ENCODE data around the gene CXCL10. TPM values are rescaled to one million over a fixed set of nuclear protein-coding genes. Genes with fewer than 3 reads are reported as not detected.
"Not testable (repeated sequence)": the region's sequence is repeated elsewhere in the genome, so short reads cannot be mapped to it uniquely, and the experiment has no call there.

Gene CXCL10
- total RNA-seq, 4 donors from 2014 or later = 0.50 TPM; not detected in 3

- H3K36me3 ChIP-seq = no peaks in the 10 kb centered on the region
- 55% methylated on average over 2 of the region's 2 CpGs for WGBS
- H3K4me3 ChIP-seq = no peak overlapping the region
- no peak for TF ChIP-seq EP300 (IDR thresholded peaks at IDR 0.05)
- TF ChIP-seq POLR2A (IDR thresholded peaks at IDR 0.05; ENCODE audit: low read depth) = no peak
- TF ChIP-seq CTCF (IDR thresholded peaks at IDR 0.05) = no peak
- no peak for TF ChIP-seq POLR2AphosphoS5 (IDR thresholded peaks at IDR 0.05)
- no peaks in the 10 kb centered on the region for H3K9me3 ChIP-seq
- intact Hi-C loops (cut with DNase I) = no loop called here
- no peak for DNase-seq (ENCODE audit: extremely low spot score)
- no peak overlapping the region for H3K27ac ChIP-seq (replicated peaks in 1 of 4)
- H3K4me1 ChIP-seq = no peaks in the 10 kb centered on the region
- H3K27me3 ChIP-seq = peaks cover 0 to 15% (median 4%) of the 10 kb centered on the region in 4 donors
Observed at GRCh38 chr4:76055421-76055820, 32.1 kb upstream of the CXCL10 start.

- no peaks in the 10 kb centered on the region for H3K36me3 ChIP-seq
- 83% methylated on average over 2 of the region's 2 CpGs for WGBS
- no peak for DNase-seq (ENCODE audit: extremely low spot score)
- intact Hi-C loops (cut with DNase I) = no loop called here
- H3K4me3 ChIP-seq = no peak overlapping the region
- no peaks in the 10 kb centered on the region for H3K4me1 ChIP-seq
- TF ChIP-seq CTCF (IDR thresholded peaks at IDR 0.05) (no peak), EP300 (IDR thresholded peaks at IDR 0.05) (no peak), POLR2AphosphoS5 (IDR thresholded peaks at IDR 0.05) (no peak), POLR2A (IDR thresholded peaks at IDR 0.05; ENCODE audit: low read depth) (no peak)
- peaks cover 0 to 15% (median 4%) of the 10 kb centered on the region in 4 donors for H3K27me3 ChIP-seq
- H3K27ac ChIP-seq (replicated peaks in 1 of 4) = no peak overlapping the region
- no peaks in the 10 kb centered on the region for H3K9me3 ChIP-seq
Observed at GRCh38 chr4:76055016-76055415, 31.7 kb upstream of the CXCL10 start.

- no peak overlapping the region for H3K4me3 ChIP-seq
- intact Hi-C loops (cut with DNase I) = no loop called here
- no peak overlapping the region for H3K27ac ChIP-seq (replicated peaks in 1 of 4)
- 29% methylated on average over 4 of the region's 4 CpGs for WGBS
- H3K36me3 ChIP-seq = no peaks in the 10 kb centered on the region
- H3K9me3 ChIP-seq = no peaks in the 10 kb centered on the region
- no peaks in the 10 kb centered on the region for H3K4me1 ChIP-seq
- H3K27me3 ChIP-seq = peaks cover 0 to 15% (median 4%) of the 10 kb centered on the region in 4 donors
- TF ChIP-seq POLR2A (IDR thresholded peaks at IDR 0.05; ENCODE audit: low read depth) (no peak), CTCF (IDR thresholded peaks at IDR 0.05) (no peak), POLR2AphosphoS5 (IDR thresholded peaks at IDR 0.05) (no peak), EP300 (IDR thresholded peaks at IDR 0.05) (no peak)
- no peak for DNase-seq (ENCODE audit: extremely low spot score)
Observed at GRCh38 chr4:76053730-76054129, 30.4 kb upstream of the CXCL10 start.

GRCh38 chr4:76050560-76051050, 27.3 kb upstream of the CXCL10 start:
- H3K36me3 ChIP-seq; H3K4me1 ChIP-seq; H3K4me3 ChIP-seq; H3K27ac ChIP-seq (replicated peaks in 1 of 4); intact Hi-C loops (cut with DNase I); H3K9me3 ChIP-seq; DNase-seq (ENCODE audit: extremely low spot score): not testable (repeated sequence)
- 96% methylated on average over 7 of the region's 27 CpGs for WGBS
- H3K27me3 ChIP-seq = peaks cover 0 to 11% (median 4%) of the 10 kb centered on the region in 4 donors

GRCh38 chr4:76049860-76050416, 26.6 kb upstream of the CXCL10 start:
- peaks cover 0 to 11% (median 2%) of the 10 kb centered on the region in 4 donors for H3K27me3 ChIP-seq
- intact Hi-C loops (cut with DNase I); DNase-seq (ENCODE audit: extremely low spot score); H3K27ac ChIP-seq (replicated peaks in 1 of 4); H3K4me3 ChIP-seq; H3K36me3 ChIP-seq; H3K4me1 ChIP-seq; H3K9me3 ChIP-seq: not testable (repeated sequence)
- 93% methylated on average over 13 of the region's 17 CpGs for WGBS

- intact Hi-C loops (cut with DNase I); H3K36me3 ChIP-seq; H3K4me1 ChIP-seq; H3K27me3 ChIP-seq; DNase-seq (ENCODE audit: extremely low spot score); H3K27ac ChIP-seq (replicated peaks in 1 of 4); H3K9me3 ChIP-seq; H3K4me3 ChIP-seq: not testable (repeated sequence)
- 85% methylated on average over 4 of the region's 4 CpGs for WGBS
Observed at GRCh38 chr4:76044686-76045085, 21.4 kb upstream of the CXCL10 start.

GRCh38 chr4:76043306-76043705, 20.0 kb upstream of the CXCL10 start:
- H3K27me3 ChIP-seq; H3K4me3 ChIP-seq; H3K4me1 ChIP-seq; DNase-seq (ENCODE audit: extremely low spot score); intact Hi-C loops (cut with DNase I); H3K27ac ChIP-seq (replicated peaks in 1 of 4); H3K36me3 ChIP-seq; H3K9me3 ChIP-seq: not testable (repeated sequence)
- 99% methylated on average over 11 of the region's 18 CpGs for whole genome bisulfite sequencing

GRCh38 chr4:76042241-76042998, 19.1 kb upstream of the CXCL10 start:
- 78% methylated on average over 18 of the region's 18 CpGs for WGBS
- H3K9me3 ChIP-seq; DNase-seq (ENCODE audit: extremely low spot score); H3K27me3 ChIP-seq; H3K4me1 ChIP-seq; H3K27ac ChIP-seq (replicated peaks in 1 of 4); intact Hi-C loops (cut with DNase I); H3K36me3 ChIP-seq; H3K4me3 ChIP-seq: not testable (repeated sequence)
